ENCODE measurements around the gene RASGEF1C. TPM values are rescaled to one million over a fixed set of nuclear protein-coding genes. Genes with fewer than 3 reads are reported as not detected.

RASGEF1C gene
- total and polyA plus RNA-seq, 4 donors, result 0.09 to 0.10 TPM; not detected in 2

DNA sequence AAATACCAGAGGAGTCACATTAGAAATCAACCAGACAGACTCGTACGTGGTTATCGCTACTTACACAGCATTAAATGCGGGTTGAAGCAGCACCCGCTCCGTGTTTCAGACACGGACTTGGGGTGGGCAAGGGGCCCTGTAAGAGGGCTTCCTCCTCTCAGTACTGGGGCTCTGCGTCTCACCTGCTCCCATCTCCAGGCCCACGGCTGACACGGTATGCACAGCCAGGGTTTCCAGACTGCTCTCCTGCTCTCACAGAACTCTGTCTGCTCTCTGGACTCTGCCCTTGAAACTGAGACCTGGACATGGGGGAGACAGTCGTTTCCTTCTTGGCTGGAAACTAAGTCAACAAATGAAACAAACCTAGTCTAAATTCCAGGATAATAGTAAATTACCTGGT, 24.7 kb upstream of the RASGEF1C start:
- H3K27ac ChIP-seq (ENCODE audit: low read depth in 1 of 2, low read length in 2 of 2), result no peak overlapping the region
- WGBS, result 86% methylated on average over 11 of the region's 11 CpGs
- TF ChIP-seq, protein P1, sequence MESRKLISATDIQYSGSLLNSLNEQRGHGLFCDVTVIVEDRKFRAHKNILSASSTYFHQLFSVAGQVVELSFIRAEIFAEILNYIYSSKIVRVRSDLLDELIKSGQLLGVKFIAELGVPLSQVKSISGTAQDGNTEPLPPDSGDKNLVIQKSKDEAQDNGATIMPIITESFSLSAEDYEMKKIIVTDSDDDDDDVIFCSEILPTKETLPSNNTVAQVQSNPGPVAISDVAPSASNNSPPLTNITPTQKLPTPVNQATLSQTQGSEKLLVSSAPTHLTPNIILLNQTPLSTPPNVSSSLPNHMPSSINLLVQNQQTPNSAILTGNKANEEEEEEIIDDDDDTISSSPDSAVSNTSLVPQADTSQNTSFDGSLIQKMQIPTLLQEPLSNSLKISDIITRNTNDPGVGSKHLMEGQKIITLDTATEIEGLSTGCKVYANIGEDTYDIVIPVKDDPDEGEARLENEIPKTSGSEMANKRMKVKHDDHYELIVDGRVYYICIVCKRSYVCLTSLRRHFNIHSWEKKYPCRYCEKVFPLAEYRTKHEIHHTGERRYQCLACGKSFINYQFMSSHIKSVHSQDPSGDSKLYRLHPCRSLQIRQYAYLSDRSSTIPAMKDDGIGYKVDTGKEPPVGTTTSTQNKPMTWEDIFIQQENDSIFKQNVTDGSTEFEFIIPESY (IDR thresholded peaks at IDR 0.05), result no peak
- TF ChIP-seq HNF4A (conservative IDR thresholded peaks at IDR 0.05) (no peak), EGR1 (IDR thresholded peaks at IDR 0.05; ENCODE audit: low read depth in 2 of 2) (no peak), GABPA (IDR thresholded peaks at IDR 0.05 in 1 of 2, conservative IDR thresholded peaks at IDR 0.05 in 1 of 2) (no peak), FOXA1 (IDR thresholded peaks at IDR 0.05) (no peak), YY1 (IDR thresholded peaks at IDR 0.05) (no peak), SP1 (IDR thresholded peaks at IDR 0.05) (no peak), FOXA2 (IDR thresholded peaks at IDR 0.05) (no peak), HNF4G (IDR thresholded peaks at IDR 0.05) (no peak), RXRA (IDR thresholded peaks at IDR 0.05) (no peak), TAF1 (conservative IDR thresholded peaks at IDR 0.05) (no peak), NR2F2 (IDR thresholded peaks at IDR 0.05) (no peak), RAD21 (IDR thresholded peaks at IDR 0.05) (no peak), JUND (IDR thresholded peaks at IDR 0.05) (no peak)
- TF ChIP-seq, protein P2, sequence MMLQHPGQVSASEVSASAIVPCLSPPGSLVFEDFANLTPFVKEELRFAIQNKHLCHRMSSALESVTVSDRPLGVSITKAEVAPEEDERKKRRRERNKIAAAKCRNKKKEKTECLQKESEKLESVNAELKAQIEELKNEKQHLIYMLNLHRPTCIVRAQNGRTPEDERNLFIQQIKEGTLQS (IDR thresholded peaks at IDR 0.05), result no peak
- TF ChIP-seq, protein P3, sequence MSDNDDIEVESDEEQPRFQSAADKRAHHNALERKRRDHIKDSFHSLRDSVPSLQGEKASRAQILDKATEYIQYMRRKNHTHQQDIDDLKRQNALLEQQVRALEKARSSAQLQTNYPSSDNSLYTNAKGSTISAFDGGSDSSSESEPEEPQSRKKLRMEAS (IDR thresholded peaks at IDR 0.05), result no peak
- TF ChIP-seq, protein P4, sequence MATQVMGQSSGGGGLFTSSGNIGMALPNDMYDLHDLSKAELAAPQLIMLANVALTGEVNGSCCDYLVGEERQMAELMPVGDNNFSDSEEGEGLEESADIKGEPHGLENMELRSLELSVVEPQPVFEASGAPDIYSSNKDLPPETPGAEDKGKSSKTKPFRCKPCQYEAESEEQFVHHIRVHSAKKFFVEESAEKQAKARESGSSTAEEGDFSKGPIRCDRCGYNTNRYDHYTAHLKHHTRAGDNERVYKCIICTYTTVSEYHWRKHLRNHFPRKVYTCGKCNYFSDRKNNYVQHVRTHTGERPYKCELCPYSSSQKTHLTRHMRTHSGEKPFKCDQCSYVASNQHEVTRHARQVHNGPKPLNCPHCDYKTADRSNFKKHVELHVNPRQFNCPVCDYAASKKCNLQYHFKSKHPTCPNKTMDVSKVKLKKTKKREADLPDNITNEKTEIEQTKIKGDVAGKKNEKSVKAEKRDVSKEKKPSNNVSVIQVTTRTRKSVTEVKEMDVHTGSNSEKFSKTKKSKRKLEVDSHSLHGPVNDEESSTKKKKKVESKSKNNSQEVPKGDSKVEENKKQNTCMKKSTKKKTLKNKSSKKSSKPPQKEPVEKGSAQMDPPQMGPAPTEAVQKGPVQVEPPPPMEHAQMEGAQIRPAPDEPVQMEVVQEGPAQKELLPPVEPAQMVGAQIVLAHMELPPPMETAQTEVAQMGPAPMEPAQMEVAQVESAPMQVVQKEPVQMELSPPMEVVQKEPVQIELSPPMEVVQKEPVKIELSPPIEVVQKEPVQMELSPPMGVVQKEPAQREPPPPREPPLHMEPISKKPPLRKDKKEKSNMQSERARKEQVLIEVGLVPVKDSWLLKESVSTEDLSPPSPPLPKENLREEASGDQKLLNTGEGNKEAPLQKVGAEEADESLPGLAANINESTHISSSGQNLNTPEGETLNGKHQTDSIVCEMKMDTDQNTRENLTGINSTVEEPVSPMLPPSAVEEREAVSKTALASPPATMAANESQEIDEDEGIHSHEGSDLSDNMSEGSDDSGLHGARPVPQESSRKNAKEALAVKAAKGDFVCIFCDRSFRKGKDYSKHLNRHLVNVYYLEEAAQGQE (IDR thresholded peaks at IDR 0.05), result no peak
- TF ChIP-seq, protein P5, sequence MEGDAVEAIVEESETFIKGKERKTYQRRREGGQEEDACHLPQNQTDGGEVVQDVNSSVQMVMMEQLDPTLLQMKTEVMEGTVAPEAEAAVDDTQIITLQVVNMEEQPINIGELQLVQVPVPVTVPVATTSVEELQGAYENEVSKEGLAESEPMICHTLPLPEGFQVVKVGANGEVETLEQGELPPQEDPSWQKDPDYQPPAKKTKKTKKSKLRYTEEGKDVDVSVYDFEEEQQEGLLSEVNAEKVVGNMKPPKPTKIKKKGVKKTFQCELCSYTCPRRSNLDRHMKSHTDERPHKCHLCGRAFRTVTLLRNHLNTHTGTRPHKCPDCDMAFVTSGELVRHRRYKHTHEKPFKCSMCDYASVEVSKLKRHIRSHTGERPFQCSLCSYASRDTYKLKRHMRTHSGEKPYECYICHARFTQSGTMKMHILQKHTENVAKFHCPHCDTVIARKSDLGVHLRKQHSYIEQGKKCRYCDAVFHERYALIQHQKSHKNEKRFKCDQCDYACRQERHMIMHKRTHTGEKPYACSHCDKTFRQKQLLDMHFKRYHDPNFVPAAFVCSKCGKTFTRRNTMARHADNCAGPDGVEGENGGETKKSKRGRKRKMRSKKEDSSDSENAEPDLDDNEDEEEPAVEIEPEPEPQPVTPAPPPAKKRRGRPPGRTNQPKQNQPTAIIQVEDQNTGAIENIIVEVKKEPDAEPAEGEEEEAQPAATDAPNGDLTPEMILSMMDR (IDR thresholded peaks at IDR 0.05; ENCODE audit: low read depth, low read length, missing input control), result no peak
- H3K27me3 ChIP-seq (ENCODE audit: control insufficient read depth in 4 of 4, insufficient read depth in 4 of 4, low read length in 3 of 4), result no peaks in the 10 kb centered on the region
- peak overlapping the region in 2 of 3 donors; percentile 15 to 40 for H3K4me3 ChIP-seq (ENCODE audit: low read depth in 1 of 3, low read length in 3 of 3)
- peaks cover 7 to 62% (median 51%) of the 10 kb centered on the region in 4 donors for H3K36me3 ChIP-seq (ENCODE audit: control insufficient read depth in 4 of 4, insufficient read depth in 3 of 4, low read depth in 1 of 4, low read length in 3 of 4)
- H3K9ac ChIP-seq (ENCODE audit: low read depth in 1 of 2, low read length in 2 of 2), result no peak overlapping the region
- peaks cover 23 to 56% (median 47%) of the 10 kb centered on the region in 4 donors for H3K9me3 ChIP-seq (ENCODE audit: control insufficient read depth in 4 of 4, low read length in 3 of 4)
- no peak for DNase-seq (ENCODE audit: low spot score)
- no peaks in the 10 kb centered on the region for H3K4me1 ChIP-seq (ENCODE audit: control insufficient read depth in 4 of 4, insufficient read depth in 4 of 4, low read length in 3 of 4)

Data from liver (tissue), 9 donors.